ENCODE data around the gene RNASEH1.

- TF ChIP-seq CTCF (conservative IDR thresholded peaks at IDR 0.05; ENCODE audit: low read depth, low read length) = no peak
- no peak for TF ChIP-seq EZH2 (IDR thresholded peaks at IDR 0.05; ENCODE audit: borderline replicate concordance, low read depth, low read length, poor library complexity, severe bottlenecking)
These were observed 31.3 kb downstream of the RNASEH1 start for GRCh38 chr2:3526871-3527270.
